ENCODE data around the gene WDR55.

Gene WDR55

DNA sequence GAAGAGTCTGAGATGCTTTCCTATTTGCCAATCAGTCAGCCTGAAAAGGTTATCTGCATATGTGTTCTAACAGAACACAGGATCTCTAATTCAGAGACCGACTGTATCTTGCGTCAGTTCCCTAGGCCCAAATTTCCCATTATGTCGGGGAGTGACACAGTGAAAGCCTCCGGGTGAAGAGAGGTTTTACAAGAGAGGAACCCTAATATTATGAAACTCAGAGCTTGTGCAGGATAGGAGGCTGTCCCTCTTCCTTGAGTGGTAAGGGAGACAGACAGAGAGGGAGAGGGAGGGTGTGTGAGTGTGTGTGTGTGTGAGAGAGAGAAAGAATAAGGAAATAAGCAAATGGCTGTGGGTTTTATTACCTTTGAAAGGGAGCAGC is 33.7 kb upstream of the WDR55 start:
- Histone ChIP-seq H3K4me2 (ENCODE audit: low read depth, low read length, poor library complexity, severe bottlenecking) (no peak overlapping the region), H3F3A (ENCODE audit: low read depth) (no peaks in the 10 kb centered on the region), H3K9me2 (replicated peaks; ENCODE audit: low read depth, low read length) (no peaks in the 10 kb centered on the region), H2AFZ (ENCODE audit: low read length) (no peak overlapping the region), H3K79me2 (ENCODE audit: insufficient read depth, low read length) (no peaks in the 10 kb centered on the region), H3K27me3 (ENCODE audit: insufficient read depth, low read length, poor library complexity, severe bottlenecking) (no peaks in the 10 kb centered on the region), H3K4me1 (ENCODE audit: insufficient read depth, low read length, poor library complexity, severe bottlenecking) (no peaks in the 10 kb centered on the region), H4K20me1 (ENCODE audit: insufficient read depth, low read length, poor library complexity, severe bottlenecking) (no peaks in the 10 kb centered on the region), H3K9me3 (ENCODE audit: insufficient read depth, low read depth, low read length) (no peaks in the 10 kb centered on the region), H3K36me3 (ENCODE audit: insufficient read depth, low read length) (no peaks in the 10 kb centered on the region), H3K9ac (ENCODE audit: low read depth, low read length, poor library complexity, severe bottlenecking) (no peak overlapping the region), H3K4me3 (ENCODE audit: low read length, poor library complexity, severe bottlenecking) (no peak overlapping the region)
- TF ChIP-seq, protein P1, sequence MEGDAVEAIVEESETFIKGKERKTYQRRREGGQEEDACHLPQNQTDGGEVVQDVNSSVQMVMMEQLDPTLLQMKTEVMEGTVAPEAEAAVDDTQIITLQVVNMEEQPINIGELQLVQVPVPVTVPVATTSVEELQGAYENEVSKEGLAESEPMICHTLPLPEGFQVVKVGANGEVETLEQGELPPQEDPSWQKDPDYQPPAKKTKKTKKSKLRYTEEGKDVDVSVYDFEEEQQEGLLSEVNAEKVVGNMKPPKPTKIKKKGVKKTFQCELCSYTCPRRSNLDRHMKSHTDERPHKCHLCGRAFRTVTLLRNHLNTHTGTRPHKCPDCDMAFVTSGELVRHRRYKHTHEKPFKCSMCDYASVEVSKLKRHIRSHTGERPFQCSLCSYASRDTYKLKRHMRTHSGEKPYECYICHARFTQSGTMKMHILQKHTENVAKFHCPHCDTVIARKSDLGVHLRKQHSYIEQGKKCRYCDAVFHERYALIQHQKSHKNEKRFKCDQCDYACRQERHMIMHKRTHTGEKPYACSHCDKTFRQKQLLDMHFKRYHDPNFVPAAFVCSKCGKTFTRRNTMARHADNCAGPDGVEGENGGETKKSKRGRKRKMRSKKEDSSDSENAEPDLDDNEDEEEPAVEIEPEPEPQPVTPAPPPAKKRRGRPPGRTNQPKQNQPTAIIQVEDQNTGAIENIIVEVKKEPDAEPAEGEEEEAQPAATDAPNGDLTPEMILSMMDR (conservative IDR thresholded peaks at IDR 0.05; ENCODE audit: low read length), result no peak
- no peak for TF ChIP-seq EZH2phosphoT487 (IDR thresholded peaks at IDR 0.05; ENCODE audit: borderline replicate concordance)

DNA sequence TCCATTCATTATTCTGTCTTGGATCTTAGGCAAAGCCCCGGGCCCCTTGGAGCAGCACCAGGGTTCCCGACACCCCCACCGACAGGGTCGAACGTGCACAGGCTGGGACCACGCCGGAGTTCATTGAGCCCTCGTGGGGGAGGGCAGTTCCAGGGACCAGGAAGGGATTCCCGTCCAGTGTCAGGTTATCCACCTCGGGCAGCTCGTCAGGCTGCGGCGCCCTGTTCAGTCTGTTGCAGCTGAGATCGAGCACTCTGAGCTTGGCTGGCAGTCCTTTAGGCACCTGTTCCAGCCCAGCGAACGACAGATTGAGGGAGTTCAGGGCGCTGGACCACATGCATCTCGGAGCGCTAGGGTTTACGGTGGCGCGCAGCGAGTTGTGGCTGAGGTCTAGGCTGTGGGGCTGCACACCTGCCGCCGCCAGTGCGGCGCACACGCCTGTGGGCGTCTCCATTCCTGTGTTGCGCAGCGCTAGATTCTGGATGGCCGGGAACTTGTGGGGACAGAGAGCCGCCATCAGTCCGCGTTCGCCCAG is 32.8 kb upstream of the WDR55 start:
- TF ChIP-seq, protein P1 (conservative IDR thresholded peaks at IDR 0.05; ENCODE audit: low read length), result no peak
- TF ChIP-seq EZH2phosphoT487 (IDR thresholded peaks at IDR 0.05; ENCODE audit: borderline replicate concordance), result no peak
- H3K4me1 ChIP-seq (ENCODE audit: insufficient read depth, low read length, poor library complexity, severe bottlenecking), result no peaks in the 10 kb centered on the region
- H2AFZ ChIP-seq (ENCODE audit: low read length), result no peak overlapping the region
- H3K4me2 ChIP-seq (ENCODE audit: low read depth, low read length, poor library complexity, severe bottlenecking), result no peak overlapping the region
- no peak overlapping the region for H3K4me3 ChIP-seq (ENCODE audit: low read length, poor library complexity, severe bottlenecking)
- no peaks in the 10 kb centered on the region for H4K20me1 ChIP-seq (ENCODE audit: insufficient read depth, low read length, poor library complexity, severe bottlenecking)
- H3K9ac ChIP-seq (ENCODE audit: low read depth, low read length, poor library complexity, severe bottlenecking), result no peak overlapping the region
- no peaks in the 10 kb centered on the region for H3K27me3 ChIP-seq (ENCODE audit: insufficient read depth, low read length, poor library complexity, severe bottlenecking)
- no peaks in the 10 kb centered on the region for H3K9me3 ChIP-seq (ENCODE audit: insufficient read depth, low read depth, low read length)
- no peaks in the 10 kb centered on the region for H3K36me3 ChIP-seq (ENCODE audit: insufficient read depth, low read length)
- H3K79me2 ChIP-seq (ENCODE audit: insufficient read depth, low read length), result no peaks in the 10 kb centered on the region
- H3K9me2 ChIP-seq (replicated peaks; ENCODE audit: low read depth, low read length), result no peaks in the 10 kb centered on the region
- H3F3A ChIP-seq (ENCODE audit: low read depth), result no peaks in the 10 kb centered on the region

DNA sequence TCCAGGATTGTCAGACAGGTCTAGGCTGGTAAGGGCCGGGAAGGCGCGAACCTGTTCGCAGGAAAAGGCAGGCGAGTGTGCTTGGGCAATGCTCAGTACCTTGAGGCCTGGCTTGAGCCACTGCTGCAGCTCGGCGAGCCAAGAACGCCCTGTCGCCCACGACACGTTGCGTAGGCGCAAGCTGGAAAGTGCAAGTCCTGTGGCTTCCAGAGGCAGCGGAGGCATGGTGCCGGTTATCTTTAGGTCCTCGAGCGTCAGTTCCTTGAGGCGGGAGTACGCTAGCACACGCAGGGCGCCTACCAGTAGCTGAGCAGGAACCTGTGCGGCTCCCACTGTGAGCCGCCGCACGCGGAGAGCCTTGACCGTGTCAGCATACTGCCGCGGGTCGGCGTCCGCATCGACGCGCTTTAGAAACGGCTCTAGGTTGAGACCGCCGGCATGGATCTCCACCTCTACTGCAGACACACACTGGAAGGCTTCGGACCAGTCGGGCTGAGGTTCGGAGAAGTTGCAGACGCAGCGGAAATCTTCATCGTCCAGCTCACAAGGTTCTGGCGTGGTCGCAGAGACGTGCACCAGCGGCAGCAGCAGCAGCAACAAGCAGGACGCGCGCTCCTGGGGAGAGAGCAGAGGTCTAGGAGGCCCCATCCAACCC is 32.2 kb upstream of the WDR55 start:
- Histone ChIP-seq H3K36me3 (ENCODE audit: insufficient read depth, low read length) (no peaks in the 10 kb centered on the region), H3K4me3 (ENCODE audit: low read length, poor library complexity, severe bottlenecking) (no peak overlapping the region)
- TF ChIP-seq, protein P1 (conservative IDR thresholded peaks at IDR 0.05; ENCODE audit: low read length), result no peak
- TF ChIP-seq EZH2phosphoT487 (IDR thresholded peaks at IDR 0.05; ENCODE audit: borderline replicate concordance), result no peak

More for the DNA sequence above, 32.2 kb upstream of the WDR55 start:
- Histone ChIP-seq H3K79me2 (ENCODE audit: insufficient read depth, low read length) (no peaks in the 10 kb centered on the region), H3K9me2 (replicated peaks; ENCODE audit: low read depth, low read length) (no peaks in the 10 kb centered on the region), H3K4me2 (ENCODE audit: low read depth, low read length, poor library complexity, severe bottlenecking) (no peak overlapping the region), H3K27me3 (ENCODE audit: insufficient read depth, low read length, poor library complexity, severe bottlenecking) (no peaks in the 10 kb centered on the region), H4K20me1 (ENCODE audit: insufficient read depth, low read length, poor library complexity, severe bottlenecking) (no peaks in the 10 kb centered on the region), H3K9ac (ENCODE audit: low read depth, low read length, poor library complexity, severe bottlenecking) (no peak overlapping the region), H3K4me1 (ENCODE audit: insufficient read depth, low read length, poor library complexity, severe bottlenecking) (no peaks in the 10 kb centered on the region), H3K9me3 (ENCODE audit: insufficient read depth, low read depth, low read length) (no peaks in the 10 kb centered on the region), H3F3A (ENCODE audit: low read depth) (no peaks in the 10 kb centered on the region), H2AFZ (ENCODE audit: low read length) (no peak overlapping the region)
